GM10266 (cell line): Measurements from ENCODE around the gene LPCAT2.

Experiments used
- DNase-seq: peaks from one replicate; pipeline ENCODE4 v3.0.0; 2012; ENCODE audit errors: extremely low spot score
- TF ChIP-seq, protein P1 (sequence below): IDR thresholded peaks from 2 replicates; pipeline ENCODE4 v1.5.1; 2012; ENCODE audit warnings: mild to moderate bottlenecking, low read depth; ENCODE audit not compliant: control insufficient read depth, insufficient read depth; ENCODE audit errors: missing control alignments

LPCAT2 gene

DNA sequence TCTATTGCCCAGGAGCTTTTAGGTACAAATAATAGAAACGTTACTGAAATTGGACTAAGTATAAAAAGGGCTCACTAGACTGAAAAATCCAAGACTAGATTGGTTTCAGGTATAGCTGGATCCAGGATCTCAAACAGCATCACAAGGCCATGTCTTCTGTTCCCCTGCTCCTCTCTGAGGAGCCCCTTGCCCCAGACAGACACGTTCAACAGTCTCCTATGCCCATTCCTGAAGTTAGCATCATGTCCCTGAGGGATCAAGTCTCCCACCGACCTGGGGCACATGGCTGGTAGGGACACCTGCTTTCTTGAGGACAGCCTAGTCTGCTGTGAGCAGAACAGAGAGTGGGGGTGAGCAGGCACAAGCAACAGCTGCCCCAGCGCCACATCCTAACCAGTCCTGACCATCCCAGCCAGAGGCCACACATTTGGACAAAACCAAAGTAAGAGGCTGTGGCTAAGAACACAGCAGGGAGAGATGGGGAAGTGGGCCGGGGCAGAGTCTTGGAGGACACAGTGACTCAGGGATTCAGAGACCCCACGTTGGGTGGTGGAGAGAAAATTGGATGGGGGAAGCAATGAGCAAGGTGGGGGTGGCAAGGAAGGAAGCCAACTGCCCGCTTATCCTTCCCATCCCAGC is 40.4 kb upstream of the LPCAT2 start:
- DNase-seq, result no peak
- TF ChIP-seq, protein P1, sequence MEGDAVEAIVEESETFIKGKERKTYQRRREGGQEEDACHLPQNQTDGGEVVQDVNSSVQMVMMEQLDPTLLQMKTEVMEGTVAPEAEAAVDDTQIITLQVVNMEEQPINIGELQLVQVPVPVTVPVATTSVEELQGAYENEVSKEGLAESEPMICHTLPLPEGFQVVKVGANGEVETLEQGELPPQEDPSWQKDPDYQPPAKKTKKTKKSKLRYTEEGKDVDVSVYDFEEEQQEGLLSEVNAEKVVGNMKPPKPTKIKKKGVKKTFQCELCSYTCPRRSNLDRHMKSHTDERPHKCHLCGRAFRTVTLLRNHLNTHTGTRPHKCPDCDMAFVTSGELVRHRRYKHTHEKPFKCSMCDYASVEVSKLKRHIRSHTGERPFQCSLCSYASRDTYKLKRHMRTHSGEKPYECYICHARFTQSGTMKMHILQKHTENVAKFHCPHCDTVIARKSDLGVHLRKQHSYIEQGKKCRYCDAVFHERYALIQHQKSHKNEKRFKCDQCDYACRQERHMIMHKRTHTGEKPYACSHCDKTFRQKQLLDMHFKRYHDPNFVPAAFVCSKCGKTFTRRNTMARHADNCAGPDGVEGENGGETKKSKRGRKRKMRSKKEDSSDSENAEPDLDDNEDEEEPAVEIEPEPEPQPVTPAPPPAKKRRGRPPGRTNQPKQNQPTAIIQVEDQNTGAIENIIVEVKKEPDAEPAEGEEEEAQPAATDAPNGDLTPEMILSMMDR, result no peak

DNA sequence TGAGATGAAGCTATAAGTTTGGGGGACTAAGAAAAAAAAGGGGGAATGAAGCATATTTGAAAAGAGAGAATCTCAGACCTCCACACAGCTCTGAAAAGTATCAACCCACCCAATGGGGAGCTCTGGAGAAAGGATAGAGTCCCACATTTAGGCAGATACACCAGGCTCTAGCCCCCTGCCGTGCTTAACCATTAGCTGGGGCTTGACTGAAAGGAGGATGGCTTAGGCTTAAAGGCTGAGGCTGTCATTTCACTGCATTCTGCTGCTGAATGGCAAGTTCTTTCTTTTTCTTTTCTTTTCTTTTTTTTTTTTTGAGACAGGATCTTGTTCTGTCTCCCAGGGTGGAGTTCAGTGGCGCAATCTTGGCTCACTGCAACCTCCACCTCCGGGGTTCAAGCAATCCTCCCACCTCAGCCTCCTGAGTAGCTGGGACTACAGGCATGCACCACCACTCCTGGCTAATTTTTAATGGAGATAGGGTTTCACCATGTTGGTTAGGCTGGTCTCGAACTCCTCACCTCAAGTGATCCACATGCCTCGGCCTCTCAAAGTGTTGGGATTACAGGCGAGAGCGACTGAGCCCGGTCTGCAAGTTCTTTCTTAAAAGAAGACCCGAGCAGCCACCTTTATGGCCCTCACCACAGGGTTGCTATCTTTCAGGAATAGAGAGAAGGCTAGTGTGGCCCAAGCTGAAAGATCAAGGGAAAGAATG is 38.9 kb upstream of the LPCAT2 start:
- no peak for DNase-seq
- TF ChIP-seq, protein P1, result no peak

DNA sequence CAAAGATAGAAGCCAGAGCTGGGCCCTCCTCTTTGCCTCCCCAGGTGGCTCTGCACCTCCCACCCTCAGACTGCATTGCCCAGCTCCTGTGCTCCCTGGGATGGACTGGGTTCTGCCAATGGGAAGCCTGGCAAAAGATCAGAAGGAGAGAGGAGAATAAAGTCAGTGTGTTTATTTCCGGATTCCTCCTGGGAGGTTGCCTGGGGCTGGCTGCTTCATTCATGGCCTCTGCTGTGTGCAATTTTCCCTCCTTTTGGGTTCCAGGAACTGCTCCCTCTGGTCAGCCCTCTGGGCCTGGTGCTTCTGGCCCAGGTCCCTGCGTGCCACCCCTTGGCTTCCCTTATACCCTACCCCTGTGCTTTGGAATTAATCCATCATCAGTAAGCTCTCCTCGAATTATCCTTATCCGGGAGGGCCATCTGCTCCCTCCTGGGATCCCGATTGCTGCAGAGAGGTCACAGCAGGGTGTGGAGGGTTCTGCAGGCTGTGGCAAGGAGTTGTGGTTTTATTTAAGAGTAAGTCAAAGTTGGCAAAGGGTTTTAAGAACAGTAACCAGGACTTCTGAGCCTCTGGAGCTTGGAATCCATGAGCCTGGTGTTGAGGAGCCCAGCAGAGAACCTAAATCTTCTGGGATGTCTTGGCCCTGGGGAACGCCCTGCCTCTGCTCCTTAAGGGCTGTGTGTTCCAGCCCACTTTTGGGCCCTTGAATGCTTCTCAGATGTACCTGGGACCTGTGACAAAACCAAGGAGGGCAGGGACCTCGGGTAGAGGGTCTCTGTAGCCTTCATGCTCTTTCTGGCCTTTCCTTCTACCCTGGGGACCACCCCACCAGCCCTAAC is 38.1 kb upstream of the LPCAT2 start:
- TF ChIP-seq, protein P1, result no peak
- DNase-seq, result no peak

DNA sequence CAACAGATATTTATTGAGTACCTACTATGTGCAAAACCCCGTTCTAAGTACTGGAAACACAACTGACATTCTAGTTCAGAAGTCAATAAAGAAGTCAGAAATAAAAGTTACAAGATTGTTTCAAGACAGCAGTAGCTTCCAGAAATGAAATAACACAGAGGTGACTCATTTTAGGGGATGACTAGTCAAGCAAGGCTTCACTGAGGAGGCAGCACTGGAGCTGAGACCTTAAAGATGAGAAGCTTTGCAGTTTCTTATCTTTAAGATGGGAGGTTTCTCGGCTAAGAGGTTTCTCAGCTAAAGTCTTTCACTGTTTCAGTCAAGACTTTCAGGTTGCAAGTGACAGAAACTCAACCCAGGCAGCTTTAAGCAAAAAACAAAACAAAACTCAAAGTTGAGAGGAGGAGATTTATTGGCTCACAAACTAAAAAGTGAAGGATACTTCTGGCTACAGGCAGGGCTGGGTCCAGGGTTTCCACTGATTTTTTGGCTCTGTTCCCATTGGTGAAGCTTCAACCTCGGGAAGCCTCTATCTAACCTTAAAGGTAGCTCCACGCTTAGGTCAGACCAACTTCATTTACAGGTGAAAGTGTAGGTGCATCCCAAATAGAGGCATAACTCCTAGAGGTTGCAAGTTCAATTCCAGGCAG is 37.3 kb upstream of the LPCAT2 start:
- TF ChIP-seq, protein P1, result no peak
- no peak for DNase-seq

DNA sequence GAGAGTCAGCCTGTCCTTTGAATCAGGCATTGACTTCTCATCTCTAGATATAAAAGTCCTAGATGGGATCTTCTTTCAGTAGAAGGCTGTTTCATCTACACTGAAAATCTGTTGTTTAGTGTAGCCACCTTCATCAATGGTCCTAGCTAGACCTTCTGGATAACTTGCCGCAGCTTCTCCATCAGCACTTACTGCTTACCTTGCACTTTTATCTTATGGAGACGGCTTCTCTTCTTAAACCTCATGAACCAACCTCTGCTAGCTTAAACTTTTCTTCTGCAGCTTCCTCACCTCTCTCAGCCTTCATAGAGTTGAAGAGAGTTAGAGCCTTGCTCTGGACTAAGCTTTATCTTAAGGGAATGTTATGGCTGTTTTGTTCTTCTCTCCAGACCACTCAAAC is 35.3 kb upstream of the LPCAT2 start:
- TF ChIP-seq, protein P1, result no peak
- no peak for DNase-seq

DNA sequence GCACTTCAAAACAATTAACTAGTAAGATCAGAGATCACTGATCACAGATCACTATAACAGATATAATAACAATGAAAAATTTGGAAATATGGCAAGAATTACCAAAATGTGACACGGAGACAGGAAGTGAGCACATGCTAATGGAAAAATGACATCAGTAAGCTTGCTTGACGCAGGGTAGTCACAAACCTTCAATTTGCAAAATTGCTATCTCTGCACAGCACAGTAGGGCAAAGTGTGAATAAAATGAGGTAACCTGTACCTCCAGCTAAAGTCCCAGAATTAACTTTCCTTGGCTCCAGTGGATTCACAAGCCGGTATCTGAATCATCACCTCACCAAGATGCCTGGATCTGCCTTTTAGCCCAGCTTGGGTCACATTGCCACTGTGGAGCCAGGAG is 34.1 kb upstream of the LPCAT2 start:
- no peak for DNase-seq
- TF ChIP-seq, protein P1, result no peak
